Activated CD4-positive, alpha-beta T cell treated with anti-CD3 and anti-CD28 coated beads, Interleukin-2, amount 50 U/mL, for 24 hours (primary cell): ENCODE measurements around the gene MAP3K12.
"Not testable (repeated sequence)": the region's sequence is repeated elsewhere in the genome, so short reads cannot be mapped to it uniquely, and the experiment has no call there.

Source experiments
- DNase-seq, 2 donors: peaks; one replicate each; pipeline ENCODE4 v3.0.0-alpha.2; 2020; ENCODE audit warnings: low read depth in 1 of 2, low spot score in 1 of 2

The MAP3K12 gene

DNA sequence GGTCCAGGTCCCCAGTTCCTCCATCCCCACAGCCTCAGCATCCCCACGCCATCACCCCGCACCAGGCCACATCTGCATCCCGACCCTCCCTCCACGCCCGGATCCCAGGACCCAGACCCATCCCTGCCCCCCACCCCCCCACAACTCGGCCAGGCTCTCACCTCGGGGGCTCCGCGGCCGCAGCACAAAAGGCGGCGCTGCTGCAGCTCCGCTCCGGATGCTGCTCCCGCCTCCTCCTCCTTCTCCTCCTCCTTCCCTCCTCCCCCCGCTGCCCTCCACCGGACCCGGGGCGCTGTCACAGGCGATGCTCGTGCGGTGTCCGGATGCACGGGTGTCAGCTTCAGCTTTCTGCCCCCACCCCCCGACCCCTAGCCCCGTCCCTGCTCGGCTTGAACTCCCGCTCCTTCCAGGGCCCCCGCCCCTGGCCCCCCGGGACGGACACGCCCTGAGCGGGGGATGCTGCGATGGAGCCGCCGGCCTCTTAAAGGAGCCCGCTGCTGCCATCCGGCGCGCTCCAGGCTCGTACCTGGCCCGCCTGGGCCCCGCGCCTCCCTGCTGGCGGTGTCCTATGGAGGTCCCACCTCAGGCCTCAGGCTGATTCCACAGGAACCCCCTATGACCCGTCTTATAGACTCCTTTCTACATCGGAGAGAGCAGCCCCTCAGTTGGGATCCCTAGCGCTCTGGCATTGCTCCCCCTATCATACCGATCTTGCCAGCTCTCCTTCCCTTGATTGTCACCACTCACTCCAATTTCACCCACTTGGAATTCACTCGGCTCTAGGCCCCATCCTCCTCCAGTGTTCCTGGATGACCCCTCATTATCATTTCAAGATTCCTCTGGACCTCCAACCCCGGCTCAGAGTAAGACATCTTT, at the start of gene MAP3K12:
Gene MAP3K12, minus strand, starts transcription at position 193 of the 876 bp plus-strand sequence. CDS start 12,067 bp downstream, outside the sequence.
- no peak for DNase-seq

GRCh38 chr12:53548354-53548753, 49.1 kb upstream of the MAP3K12 start:
- not testable (repeated sequence) for DNase-seq

GRCh38 chr12:53543539-53543938, 44.3 kb upstream of the MAP3K12 start:
- DNase-seq, result peak in 1 of 2 donors; percentile 43

DNA sequence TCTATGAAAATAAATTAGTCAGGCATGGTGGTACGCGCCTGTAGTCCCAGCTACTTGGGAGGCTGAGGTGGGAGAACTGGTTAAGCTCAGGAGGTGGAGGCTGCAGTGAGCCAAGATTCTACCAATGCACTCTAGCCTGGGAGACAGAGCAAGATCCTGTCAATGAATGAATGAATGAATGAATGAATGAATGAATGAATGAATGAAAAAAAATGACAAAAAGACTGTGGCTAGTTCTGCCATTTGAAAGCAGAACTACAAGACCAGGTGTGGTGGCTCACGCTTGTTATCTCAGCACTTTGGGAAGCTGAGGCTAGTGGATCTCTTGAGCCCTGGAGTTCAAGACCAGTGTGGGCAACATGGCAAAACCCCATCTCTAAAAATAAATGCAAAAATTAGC, 40.3 kb upstream of the MAP3K12 start:
- DNase-seq, result no peak

DNA sequence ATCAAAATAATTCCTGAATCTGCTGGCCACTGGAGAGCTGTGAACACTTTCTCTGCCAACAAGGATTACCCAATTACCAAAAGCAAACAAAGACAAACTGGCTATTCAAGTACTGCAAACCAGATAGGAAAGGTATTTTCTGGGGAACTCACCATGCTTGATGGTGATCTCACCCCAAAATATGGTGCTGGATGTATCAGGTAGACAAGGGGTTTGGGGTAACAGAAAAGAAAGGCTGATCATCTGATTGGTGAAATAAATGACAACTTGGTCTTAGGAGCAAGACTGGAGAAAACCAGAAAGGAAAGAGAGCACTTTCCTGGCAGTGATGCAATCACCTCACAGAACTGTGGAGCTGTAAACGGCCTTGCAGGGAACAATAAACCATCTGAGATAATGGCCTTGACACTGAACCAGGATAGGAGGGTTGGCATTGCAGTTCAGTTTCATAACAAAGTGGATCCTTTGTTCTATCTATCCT, 39.0 kb upstream of the MAP3K12 start:
- DNase-seq, result no peak

DNA sequence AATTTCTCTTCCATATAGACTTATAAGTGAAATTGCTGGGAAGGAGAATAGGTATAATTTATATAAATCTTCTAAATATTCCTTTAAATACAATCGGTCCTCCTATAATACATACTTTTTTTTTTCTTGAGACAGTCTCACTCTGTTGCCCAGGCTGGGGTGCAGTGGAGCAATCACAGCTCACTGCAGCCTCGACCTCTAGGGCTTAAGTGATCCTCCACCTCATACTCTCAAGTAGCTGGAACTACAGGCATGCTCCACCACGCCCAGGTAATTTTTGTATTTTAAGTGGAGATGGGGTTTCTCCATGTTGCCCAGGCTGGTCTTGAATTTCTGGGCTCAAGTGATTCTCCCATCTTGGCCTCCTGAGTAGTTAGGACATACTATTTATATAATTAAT, 37.7 kb upstream of the MAP3K12 start:
- no peak for DNase-seq

- no peak for DNase-seq
These were observed 34.2 kb upstream of the MAP3K12 start for GRCh38 chr12:53533471-53533870.

- DNase-seq, result no peak
These were observed 33.5 kb upstream of the MAP3K12 start for GRCh38 chr12:53532524-53533445.

GRCh38 chr12:53532021-53532420, 32.8 kb upstream of the MAP3K12 start:
- no peak for DNase-seq

DNA sequence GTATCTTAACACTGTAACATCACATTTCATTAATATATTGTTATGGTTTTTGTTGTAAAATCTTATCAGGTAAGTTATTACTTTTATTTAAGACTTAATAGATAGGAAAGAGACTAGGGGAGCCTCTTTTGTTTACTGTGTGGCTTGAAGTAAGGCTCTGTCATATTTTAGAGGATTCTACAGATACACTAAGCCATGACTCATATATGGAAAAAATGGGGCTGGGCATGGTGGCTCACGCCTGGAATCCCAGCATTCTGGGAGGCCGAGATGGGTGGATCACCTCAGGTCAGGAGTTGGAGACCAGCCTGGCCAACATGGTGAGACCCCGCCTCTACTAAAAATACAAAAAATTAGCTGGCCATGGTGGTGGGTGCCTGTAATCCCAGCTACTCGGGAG, 31.7 kb upstream of the MAP3K12 start:
- DNase-seq, result no peak

- no peak for DNase-seq
These were observed 30.8 kb upstream of the MAP3K12 start for GRCh38 chr12:53530061-53530460.

GRCh38 chr12:53524476-53524875, 25.2 kb upstream of the MAP3K12 start:
- no peak for DNase-seq

- DNase-seq, result no peak
These were observed 23.9 kb upstream of the MAP3K12 start for GRCh38 chr12:53523131-53523530.

- DNase-seq, result no peak
These were observed 19.1 kb upstream of the MAP3K12 start for GRCh38 chr12:53518381-53518780.

DNA sequence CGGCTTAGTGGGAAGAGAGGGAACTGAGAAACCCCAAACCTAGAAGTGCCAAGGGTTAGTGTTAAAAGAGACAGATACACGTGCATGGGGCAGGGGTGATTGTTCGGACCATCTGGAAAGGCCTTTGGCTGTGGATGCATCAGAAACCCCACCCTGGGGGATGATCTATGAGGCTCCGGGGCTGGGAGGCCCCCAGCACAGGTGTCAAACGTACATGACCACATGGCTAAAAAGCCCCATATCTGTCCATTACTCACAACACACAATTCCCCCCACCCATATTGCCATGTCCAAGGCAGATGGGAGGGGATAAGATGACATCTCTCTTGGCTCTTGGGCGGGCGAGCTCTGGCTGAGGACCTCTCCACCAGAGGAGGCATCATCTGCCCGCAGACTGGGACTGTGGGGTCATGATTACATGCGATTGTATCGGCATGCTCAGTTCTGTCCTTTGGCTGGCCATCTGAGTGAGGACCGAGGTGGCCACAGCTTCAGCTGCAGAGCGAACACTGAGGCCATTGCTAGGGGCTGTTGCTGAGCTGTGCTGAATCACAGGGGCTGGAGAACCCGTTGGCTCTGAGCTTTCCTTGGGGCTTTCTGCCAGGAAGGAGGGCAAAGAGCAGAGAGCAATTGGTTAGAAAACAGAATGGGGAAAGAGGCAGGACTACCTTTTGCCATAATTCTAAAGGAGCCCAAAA, 17.6 kb upstream of the MAP3K12 start:
- no peak for DNase-seq

- no peak for DNase-seq
These were observed 16.0 kb upstream of the MAP3K12 start for GRCh38 chr12:53515291-53515680.

DNA sequence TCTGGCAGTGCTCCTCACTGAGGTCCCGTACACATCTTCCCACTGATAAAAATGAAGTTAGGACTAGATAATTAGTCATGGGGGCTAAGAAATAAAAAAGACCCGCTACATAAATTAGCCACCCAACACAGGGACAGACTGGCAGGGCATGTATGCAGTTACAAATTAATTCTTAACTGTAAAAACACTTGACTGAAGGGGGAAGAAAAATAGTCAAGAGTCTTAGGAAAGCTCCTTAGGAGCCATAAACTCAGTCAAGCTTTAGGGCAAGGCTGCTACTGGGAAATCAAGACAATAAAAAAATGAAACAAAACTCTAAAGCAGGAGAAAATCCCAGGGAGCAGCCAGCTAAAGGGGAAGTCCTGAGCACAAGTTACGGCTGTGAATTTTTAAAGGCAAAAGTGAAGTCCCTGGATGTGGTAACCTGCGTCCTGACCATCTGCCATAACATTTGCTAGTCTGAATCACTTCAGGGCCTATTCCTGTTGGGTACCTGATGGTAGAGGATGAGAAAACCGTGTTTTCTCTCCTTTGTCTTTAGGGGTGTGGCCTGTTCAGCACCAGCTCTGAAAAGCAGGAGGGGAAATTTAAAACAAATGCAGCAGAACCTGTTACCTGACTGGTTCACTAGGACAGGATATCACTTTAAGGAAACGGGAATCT, 15.5 kb upstream of the MAP3K12 start:
- no peak for DNase-seq

DNA sequence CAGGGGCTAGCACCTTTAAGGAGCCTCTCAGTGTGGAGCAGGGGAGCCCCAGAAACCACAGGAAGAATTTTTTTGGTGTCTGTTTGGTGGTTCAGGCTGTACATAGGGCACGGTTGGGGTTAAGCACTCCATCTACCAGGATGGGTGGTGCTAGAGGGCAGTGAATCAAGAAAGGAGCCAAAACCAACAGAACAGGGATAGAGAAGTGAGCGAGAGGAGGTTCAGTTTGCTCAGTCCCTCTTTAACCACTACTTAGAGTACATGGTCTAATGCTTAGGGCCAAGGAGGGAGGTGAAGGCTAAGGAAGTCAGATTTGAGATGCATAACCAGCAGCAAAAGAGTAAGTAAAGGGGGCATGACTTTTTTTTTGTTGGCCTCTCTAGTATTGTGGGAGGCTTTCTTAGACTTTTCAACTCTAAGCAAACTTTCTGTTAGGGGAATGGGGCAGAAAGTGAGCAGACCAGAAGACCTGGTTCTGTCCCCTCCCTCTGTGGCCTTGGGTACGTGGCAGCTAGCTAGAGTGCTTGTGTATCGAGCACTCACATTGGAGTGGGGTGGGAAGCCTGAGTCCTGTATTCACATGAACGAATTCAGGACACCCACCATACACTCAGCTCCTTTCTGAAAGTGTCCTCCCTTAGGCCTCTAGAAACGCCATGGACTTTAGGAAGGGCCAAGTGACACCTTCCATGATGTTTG, 14.6 kb upstream of the MAP3K12 start:
- DNase-seq, result no peak

DNA sequence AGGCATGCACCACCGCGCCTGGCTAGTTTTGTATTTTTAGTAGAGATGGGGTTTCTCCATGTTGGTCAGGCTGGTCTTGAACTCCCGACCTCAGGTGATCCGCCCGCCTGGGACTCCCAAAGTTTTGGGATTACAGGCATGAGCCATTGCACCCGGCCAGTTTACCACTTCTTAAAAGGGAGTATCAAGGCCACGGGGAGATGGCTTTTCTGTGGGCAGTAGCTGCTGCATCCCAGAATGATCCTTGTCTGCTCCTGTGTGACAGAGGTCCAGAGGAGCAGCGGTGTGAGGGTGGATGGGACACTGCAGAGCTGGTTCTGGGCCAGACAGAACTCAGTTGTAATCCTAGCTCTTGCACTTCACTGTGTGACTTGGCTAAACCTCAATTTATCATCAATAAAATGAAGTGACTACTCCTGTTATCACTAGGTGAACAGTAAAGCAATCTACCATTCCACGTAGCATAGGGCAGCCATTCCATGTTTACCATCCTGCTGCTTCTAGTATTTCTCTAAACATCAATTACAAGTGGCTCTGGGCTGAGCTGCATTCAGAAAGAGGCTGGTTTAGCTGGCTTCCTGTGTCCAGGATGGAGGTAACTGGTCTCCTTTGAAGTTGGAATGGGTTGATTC, 11.0 kb upstream of the MAP3K12 start:
- DNase-seq, result no peak
